RWPE2 (cell line): ENCODE measurements around the gene NOL4L.
A peak's percentile ranks its signal among the peaks of the same experiment; 100 is the strongest.
"Not testable (repeated sequence)": the region's sequence is repeated elsewhere in the genome, so short reads cannot be mapped to it uniquely, and the experiment has no call there.

ENCODE experiments used
- ATAC-seq: fragments of 200-7000 bp; cut with Tn5 transposase; 3 replicates; pipeline ENCODE4 v1.9.1; 2021; ENCODE audit warnings: low read depth
- DNase-seq: peaks from one replicate; pipeline ENCODE4 v3.0.0-alpha.2; 2020; ENCODE audit warnings: low spot score
- H3K27ac ChIP-seq: fragments of 450-650 bp; 2 replicates; pipeline ENCODE4 v1.5.1; 2017; ENCODE audit warnings: mild to moderate bottlenecking; ENCODE audit not compliant: poor library complexity, severe bottlenecking
- H3K27me3 ChIP-seq: fragments of 250-450 bp; sonication (Bioruptor Pico); 2 replicates; pipeline ENCODE4 v1.5.1; 2021; ENCODE audit warnings: mild to moderate bottlenecking, moderate library complexity; ENCODE audit not compliant: insufficient read depth, poor library complexity, severe bottlenecking
- H3K36me3 ChIP-seq: fragments of 250-450 bp; sonication (Bioruptor Pico); 2 replicates; pipeline ENCODE4 v1.5.1; 2020; ENCODE audit warnings: low read depth, mild to moderate bottlenecking, moderate library complexity
- H3K4me1 ChIP-seq: fragments of 250-450 bp; sonication (Bioruptor Pico); 2 replicates; pipeline ENCODE4 v1.5.1; 2021; ENCODE audit warnings: mild to moderate bottlenecking, moderate library complexity; ENCODE audit not compliant: insufficient read depth, poor library complexity, severe bottlenecking
- H3K4me3 ChIP-seq: fragments of 250-450 bp; sonication (Bioruptor Pico); 2 replicates; pipeline ENCODE4 v1.5.1; 2021; ENCODE audit warnings: mild to moderate bottlenecking, moderate library complexity; ENCODE audit not compliant: severe bottlenecking
- H3K9me3 ChIP-seq: fragments of 250-450 bp; sonication (Bioruptor Pico); 2 replicates; pipeline ENCODE4 v1.5.1; 2021; ENCODE audit warnings: mild to moderate bottlenecking, moderate library complexity; ENCODE audit not compliant: severe bottlenecking
- CTCF ChIP-seq: fragments of 450-650 bp; IDR thresholded peaks from one replicate; pipeline ENCODE4 v1.5.1; 2017; ENCODE audit warnings: mild to moderate bottlenecking, moderate library complexity; ENCODE audit not compliant: poor library complexity, severe bottlenecking

NOL4L gene

DNA sequence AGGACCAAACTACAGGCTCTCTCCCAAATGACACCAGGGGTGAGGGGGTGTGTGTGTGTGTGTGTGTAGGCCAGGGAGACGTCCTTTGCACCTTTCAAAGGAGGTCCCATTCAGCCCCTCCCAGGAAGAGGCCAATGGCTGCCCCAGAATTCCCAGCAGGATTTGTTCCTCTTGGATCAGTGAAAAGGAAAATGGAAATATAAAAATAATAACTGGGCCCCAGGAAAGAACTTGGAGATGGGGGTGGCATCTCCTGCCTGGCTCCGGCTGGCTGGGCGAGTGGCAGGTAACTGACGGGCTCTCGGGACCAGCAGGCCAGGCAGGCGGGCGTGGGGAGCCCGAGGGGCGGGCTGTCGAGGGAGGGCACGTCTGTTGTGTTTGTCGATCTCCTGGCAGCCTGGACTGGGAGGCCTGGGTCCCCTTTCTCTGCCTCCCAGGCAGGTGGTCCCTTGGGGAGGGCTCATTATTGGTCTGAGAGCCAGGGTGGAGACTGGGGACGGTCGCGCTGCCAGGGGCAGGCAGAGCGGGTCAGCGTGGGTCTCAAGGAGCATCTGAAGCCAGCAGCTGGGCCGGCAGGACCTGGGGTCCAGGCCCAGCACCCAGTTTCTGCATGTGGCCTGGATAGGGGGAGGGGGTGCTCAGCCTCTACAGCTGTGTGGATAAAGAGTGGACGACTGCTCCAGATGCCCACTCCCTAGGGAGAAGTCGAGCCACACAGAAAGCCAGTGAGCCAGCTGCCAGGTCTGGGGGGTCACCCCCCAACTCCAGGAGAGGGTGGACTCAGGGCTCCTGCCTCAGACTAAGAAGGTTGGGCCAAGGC lies 3.1 kb downstream of the NOL4L start:
- Histone ChIP-seq H3K4me3 (no peak overlapping the region), H3K9me3 (no peaks in the 10 kb centered on the region), H3K4me1 (no peaks in the 10 kb centered on the region), H3K36me3 (no peaks in the 10 kb centered on the region), H3K27ac (no peak overlapping the region), H3K27me3 (peaks cover 16% of the 10 kb centered on the region)
- ATAC-seq, result no peak
- no peak for TF ChIP-seq CTCF
- DNase-seq, result no peak

DNA sequence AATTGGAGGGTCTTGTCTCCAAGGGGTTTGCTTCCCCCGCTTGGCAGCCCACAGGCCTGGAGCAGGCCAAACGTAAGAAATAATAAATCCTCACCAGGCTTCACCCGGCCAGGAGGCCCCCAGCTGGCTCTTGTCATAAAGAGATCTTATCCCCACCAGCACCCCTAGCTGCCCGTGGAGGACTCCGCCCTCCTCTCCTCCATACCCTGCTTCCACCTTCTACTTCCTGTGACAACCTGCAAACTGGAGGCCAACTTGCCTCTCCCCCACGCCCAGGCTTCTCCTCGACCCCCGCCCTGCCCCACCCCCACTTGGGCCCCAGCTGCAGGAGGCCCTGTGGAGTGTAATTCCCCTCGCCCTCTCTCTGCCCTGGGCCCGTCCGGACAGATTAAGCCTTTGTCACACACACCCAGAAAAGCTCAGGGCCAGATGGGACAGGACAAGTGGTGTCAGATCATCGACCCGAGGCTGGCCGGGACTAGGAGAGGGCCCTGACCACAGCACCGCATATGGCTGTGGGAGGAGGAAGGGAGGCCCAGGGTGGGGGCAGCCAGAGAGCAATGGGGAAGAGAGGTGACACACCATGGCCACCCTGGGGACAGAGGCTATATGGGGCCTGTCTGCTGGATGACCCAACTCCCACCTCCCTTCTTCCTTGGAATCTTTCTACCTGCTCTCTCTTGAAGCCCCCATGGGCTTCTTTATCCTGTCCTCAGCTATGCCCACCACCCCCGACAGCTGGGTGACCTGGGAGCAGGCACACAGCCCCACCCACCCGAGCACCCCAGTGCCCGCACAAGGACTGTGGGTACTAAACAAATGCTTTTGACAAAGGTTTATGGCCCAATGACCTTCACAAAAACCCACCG lies 3.9 kb downstream of the NOL4L start:
- no peak overlapping the region for H3K4me3 ChIP-seq
- H3K36me3 ChIP-seq, result no peaks in the 10 kb centered on the region
- ATAC-seq (no peak), DNase-seq (no peak)
- H3K27ac ChIP-seq, result no peak overlapping the region
- H3K4me1 ChIP-seq, result no peaks in the 10 kb centered on the region
- no peaks in the 10 kb centered on the region for H3K9me3 ChIP-seq
- peaks cover 8% of the 10 kb centered on the region for H3K27me3 ChIP-seq
- no peak for TF ChIP-seq CTCF

- Histone ChIP-seq H3K27ac (no peak overlapping the region), H3K4me1 (no peaks in the 10 kb centered on the region), H3K9me3 (no peaks in the 10 kb centered on the region), H3K4me3 (no peak overlapping the region), H3K36me3 (no peaks in the 10 kb centered on the region), H3K27me3 (no peaks in the 10 kb centered on the region)
- no peak for ATAC-seq
- TF ChIP-seq CTCF, result no peak
- DNase-seq, result no peak
Observed at GRCh38 chr20:32580219-32580969, 4.7 kb downstream of the NOL4L start.

DNA sequence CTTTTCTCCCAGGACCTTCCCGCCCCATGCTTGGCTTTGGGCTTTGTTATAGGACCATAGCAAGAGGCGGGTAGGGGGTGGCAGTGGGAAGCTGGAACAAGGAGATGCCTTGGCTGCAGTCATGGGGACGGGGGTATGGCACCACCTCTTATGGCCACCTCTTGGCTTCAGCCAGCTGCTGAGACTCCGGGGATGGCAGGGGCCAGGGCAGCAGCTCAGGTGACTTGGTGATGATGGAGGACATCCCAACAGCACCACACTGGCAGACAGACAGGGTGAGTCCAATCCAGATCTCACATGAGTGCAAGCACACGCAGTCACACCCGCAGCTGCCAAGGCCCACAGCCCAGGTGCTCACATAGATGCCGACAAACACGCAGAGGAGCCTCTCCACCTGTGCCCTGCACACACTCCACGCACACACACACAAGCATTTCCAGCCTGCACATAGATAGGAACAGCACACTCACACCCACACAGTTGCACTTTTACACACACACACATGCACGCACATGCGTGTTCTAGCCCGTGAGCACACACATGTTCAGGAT lies 6.2 kb downstream of the NOL4L start:
- DNase-seq, result peak; percentile 81
- ATAC-seq, result no peak
- H3K4me3 ChIP-seq, result no peak overlapping the region
- H3K27me3 ChIP-seq, result no peaks in the 10 kb centered on the region
- H3K36me3 ChIP-seq, result no peaks in the 10 kb centered on the region
- no peaks in the 10 kb centered on the region for H3K4me1 ChIP-seq
- no peak for TF ChIP-seq CTCF
- no peaks in the 10 kb centered on the region for H3K9me3 ChIP-seq
- H3K27ac ChIP-seq, result no peak overlapping the region

DNA sequence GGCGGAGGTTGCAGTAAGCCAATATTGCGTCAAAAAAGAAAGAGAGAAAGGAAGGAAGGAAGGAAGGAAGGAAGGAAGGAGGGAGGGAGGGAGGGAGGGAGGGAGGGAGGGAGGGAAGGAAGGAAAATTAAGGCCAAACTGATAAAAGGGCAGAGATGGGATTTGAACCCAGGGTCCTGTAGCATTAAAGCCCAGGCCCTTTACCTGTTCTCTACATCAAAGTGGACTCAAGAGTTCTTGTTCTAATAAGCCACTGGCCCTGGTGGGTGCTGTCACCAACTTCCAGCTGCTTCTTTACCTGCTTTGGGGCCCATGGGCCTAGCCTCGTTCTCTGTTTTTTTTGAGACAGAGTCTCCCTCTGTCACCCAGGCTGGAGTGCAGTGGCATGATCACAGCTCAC lies 7.1 kb downstream of the NOL4L start:
- not testable (repeated sequence) for H3K9me3 ChIP-seq, H3K4me3 ChIP-seq, DNase-seq, H3K4me1 ChIP-seq, H3K36me3 ChIP-seq, H3K27ac ChIP-seq, ATAC-seq, H3K27me3 ChIP-seq
